Measurements from ENCODE around the gene MAPRE2. TPM values are rescaled to one million over a fixed set of nuclear protein-coding genes. Genes with fewer than 3 reads are reported as not detected.

MAPRE2 gene
- total and polyA plus RNA-seq, 2 of the 13 experiments (the other 11 are each of a cell fraction or from before 2014, with no cell fraction given) = 34.5 to 67.9 TPM

DNA sequence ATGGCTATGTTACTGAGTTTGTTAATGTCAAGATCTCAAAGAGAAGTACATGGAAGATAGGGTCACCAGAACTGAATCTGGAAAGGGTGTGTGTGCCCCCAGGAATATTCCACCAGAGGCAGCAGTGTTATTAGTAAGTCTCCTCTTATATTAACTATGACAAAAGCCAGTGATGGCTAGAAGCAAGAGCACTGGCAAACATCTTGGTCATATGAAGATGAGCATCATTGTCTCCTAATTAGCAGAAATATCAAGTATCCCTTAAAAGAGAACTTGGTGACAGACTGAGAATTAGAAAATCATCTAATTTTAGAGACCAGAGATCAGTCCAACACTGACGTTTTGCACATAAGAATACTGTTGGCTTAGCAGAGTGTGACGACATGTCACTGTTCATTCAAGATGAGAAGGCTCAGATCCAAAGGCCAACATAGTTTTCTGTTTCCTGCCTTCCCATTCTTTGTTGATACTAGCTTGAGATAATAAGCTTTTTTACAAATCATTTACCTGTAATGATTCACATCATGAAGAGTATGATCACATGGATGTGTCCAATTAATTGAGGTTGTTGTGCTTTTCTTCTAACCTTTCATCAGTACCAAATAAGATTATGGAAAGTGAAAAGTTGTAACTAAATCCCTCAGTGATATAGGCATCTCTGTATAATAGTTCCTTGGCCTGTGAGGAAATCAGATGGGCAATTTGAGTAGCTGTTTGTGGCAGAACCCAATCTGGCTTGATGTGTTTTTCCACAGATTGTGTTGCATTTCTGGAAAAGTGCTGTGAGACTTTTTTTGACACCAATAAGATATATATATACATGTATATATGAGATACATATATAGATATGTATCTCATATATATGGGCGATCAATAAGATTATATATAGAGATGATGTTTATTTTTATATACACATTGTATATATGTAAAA, 44.5 kb downstream of the MAPRE2 start (continued):
- TF ChIP-seq, protein P1, sequence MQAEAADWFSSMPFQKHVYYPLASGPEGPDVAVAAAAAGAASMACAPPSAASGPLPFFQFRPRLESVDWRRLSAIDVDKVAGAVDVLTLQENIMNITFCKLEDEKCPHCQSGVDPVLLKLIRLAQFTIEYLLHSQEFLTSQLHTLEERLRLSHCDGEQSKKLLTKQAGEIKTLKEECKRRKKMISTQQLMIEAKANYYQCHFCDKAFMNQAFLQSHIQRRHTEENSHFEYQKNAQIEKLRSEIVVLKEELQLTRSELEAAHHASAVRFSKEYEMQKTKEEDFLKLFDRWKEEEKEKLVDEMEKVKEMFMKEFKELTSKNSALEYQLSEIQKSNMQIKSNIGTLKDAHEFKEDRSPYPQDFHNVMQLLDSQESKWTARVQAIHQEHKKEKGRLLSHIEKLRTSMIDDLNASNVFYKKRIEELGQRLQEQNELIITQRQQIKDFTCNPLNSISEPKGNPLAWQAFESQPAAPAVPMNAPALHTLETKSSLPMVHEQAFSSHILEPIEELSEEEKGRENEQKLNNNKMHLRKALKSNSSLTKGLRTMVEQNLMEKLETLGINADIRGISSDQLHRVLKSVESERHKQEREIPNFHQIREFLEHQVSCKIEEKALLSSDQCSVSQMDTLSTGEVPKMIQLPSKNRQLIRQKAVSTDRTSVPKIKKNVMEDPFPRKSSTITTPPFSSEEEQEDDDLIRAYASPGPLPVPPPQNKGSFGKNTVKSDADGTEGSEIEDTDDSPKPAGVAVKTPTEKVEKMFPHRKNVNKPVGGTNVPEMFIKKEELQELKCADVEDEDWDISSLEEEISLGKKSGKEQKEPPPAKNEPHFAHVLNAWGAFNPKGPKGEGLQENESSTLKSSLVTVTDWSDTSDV (CRISPR knock-in tag; IDR thresholded peaks at IDR 0.05) = no peak
- TF ChIP-seq CREB1 (IDR thresholded peaks at IDR 0.05) (peak; percentile 80), CREB1 (CRISPR knock-in tag; IDR thresholded peaks at IDR 0.05) (peak; percentile 79), ATF1 (CRISPR knock-in tag; IDR thresholded peaks at IDR 0.05) (peak; percentile 69), SAP130 (CRISPR knock-in tag; IDR thresholded peaks at IDR 0.05; ENCODE audit: low read depth) (peak; percentile 57; the same call in 1 of the 2 replicates), ZNF101 (CRISPR knock-in tag; IDR thresholded peaks at IDR 0.05; ENCODE audit: borderline replicate concordance, low read depth) (no peak), ZNF263 (CRISPR knock-in tag; IDR thresholded peaks at IDR 0.05) (no peak), SIX1 (CRISPR knock-in tag; IDR thresholded peaks at IDR 0.05; ENCODE audit: borderline replicate concordance) (no peak), EHMT2 (IDR thresholded peaks at IDR 0.05; ENCODE audit: borderline replicate concordance, low read depth, low read length) (peak; percentile 44; the same call in 1 of the 2 replicates), ZBTB3 (CRISPR knock-in tag; IDR thresholded peaks at IDR 0.05; ENCODE audit: borderline replicate concordance, low read depth) (no peak), KLF9 (CRISPR knock-in tag; IDR thresholded peaks at IDR 0.05; ENCODE audit: low read depth) (no peak)
- TF ChIP-seq, protein P2, sequence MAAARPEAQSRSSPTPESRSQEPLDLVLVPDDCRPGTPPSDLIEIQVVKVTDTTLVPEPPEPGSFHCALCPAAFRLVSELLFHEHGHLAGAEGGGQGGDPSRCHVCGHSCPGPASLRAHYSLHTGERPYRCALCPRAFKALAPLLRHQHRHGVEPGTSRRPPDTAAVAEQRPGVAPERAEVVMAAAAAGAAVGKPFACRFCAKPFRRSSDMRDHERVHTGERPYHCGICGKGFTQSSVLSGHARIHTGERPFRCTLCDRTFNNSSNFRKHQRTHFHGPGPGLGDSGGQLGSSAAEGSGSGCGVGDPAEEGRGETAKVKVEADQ (CRISPR knock-in tag; IDR thresholded peaks at IDR 0.05; ENCODE audit: borderline replicate concordance) = no peak
- TF ChIP-seq, protein P3, sequence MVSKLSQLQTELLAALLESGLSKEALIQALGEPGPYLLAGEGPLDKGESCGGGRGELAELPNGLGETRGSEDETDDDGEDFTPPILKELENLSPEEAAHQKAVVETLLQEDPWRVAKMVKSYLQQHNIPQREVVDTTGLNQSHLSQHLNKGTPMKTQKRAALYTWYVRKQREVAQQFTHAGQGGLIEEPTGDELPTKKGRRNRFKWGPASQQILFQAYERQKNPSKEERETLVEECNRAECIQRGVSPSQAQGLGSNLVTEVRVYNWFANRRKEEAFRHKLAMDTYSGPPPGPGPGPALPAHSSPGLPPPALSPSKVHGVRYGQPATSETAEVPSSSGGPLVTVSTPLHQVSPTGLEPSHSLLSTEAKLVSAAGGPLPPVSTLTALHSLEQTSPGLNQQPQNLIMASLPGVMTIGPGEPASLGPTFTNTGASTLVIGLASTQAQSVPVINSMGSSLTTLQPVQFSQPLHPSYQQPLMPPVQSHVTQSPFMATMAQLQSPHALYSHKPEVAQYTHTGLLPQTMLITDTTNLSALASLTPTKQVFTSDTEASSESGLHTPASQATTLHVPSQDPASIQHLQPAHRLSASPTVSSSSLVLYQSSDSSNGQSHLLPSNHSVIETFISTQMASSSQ (IDR thresholded peaks at IDR 0.05; ENCODE audit: low read depth) = peak; percentile 37; the same call in 1 of the 2 replicates
- TF ChIP-seq, protein P3 (CRISPR knock-in tag; IDR thresholded peaks at IDR 0.05; ENCODE audit: borderline replicate concordance) = no peak
- TF ChIP-seq, protein P4, sequence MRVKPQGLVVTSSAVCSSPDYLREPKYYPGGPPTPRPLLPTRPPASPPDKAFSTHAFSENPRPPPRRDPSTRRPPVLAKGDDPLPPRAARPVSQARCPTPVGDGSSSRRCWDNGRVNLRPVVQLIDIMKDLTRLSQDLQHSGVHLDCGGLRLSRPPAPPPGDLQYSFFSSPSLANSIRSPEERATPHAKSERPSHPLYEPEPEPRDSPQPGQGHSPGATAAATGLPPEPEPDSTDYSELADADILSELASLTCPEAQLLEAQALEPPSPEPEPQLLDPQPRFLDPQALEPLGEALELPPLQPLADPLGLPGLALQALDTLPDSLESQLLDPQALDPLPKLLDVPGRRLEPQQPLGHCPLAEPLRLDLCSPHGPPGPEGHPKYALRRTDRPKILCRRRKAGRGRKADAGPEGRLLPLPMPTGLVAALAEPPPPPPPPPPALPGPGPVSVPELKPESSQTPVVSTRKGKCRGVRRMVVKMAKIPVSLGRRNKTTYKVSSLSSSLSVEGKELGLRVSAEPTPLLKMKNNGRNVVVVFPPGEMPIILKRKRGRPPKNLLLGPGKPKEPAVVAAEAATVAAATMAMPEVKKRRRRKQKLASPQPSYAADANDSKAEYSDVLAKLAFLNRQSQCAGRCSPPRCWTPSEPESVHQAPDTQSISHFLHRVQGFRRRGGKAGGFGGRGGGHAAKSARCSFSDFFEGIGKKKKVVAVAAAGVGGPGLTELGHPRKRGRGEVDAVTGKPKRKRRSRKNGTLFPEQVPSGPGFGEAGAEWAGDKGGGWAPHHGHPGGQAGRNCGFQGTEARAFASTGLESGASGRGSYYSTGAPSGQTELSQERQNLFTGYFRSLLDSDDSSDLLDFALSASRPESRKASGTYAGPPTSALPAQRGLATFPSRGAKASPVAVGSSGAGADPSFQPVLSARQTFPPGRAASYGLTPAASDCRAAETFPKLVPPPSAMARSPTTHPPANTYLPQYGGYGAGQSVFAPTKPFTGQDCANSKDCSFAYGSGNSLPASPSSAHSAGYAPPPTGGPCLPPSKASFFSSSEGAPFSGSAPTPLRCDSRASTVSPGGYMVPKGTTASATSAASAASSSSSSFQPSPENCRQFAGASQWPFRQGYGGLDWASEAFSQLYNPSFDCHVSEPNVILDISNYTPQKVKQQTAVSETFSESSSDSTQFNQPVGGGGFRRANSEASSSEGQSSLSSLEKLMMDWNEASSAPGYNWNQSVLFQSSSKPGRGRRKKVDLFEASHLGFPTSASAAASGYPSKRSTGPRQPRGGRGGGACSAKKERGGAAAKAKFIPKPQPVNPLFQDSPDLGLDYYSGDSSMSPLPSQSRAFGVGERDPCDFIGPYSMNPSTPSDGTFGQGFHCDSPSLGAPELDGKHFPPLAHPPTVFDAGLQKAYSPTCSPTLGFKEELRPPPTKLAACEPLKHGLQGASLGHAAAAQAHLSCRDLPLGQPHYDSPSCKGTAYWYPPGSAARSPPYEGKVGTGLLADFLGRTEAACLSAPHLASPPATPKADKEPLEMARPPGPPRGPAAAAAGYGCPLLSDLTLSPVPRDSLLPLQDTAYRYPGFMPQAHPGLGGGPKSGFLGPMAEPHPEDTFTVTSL (CRISPR knock-in tag; IDR thresholded peaks at IDR 0.05; ENCODE audit: borderline replicate concordance) = 0 out of 2 replicates have a peak, but pooled peaks have one; percentile 18

Data from HepG2 (cell line).